HG02885 (cell line): ENCODE measurements around the gene DAB1.
"Not testable (repeated sequence)": the region's sequence is repeated elsewhere in the genome, so short reads cannot be mapped to it uniquely, and the experiment has no call there.

Source experiments
- ATAC-seq: cut with Tn5 transposase; IDR thresholded peaks from one replicate; pipeline ENCODE4 v1.9.1; 2021; ENCODE audit warnings: mild to moderate bottlenecking; ENCODE audit not compliant: unreplicated experiment, poor library complexity

Gene DAB1

GRCh38 chr1:57101209-57101608 is 322.7 kb downstream of the DAB1 start:
- ATAC-seq = no peak

GRCh38 chr1:57094749-57095148 is 329.1 kb downstream of the DAB1 start:
- ATAC-seq = no peak

- no peak for ATAC-seq
Measured at GRCh38 chr1:57093122-57093521, 330.7 kb downstream of the DAB1 start.

GRCh38 chr1:57091642-57092041 is 332.2 kb downstream of the DAB1 start:
- no peak for ATAC-seq

GRCh38 chr1:57089855-57090254 is 334.0 kb downstream of the DAB1 start:
- ATAC-seq = no peak

- no peak for ATAC-seq
Measured at GRCh38 chr1:57089221-57089620, 334.6 kb downstream of the DAB1 start.

GRCh38 chr1:57088653-57089052 is 335.2 kb downstream of the DAB1 start:
- no peak for ATAC-seq

GRCh38 chr1:57087660-57088059 is 336.2 kb downstream of the DAB1 start:
- ATAC-seq = not testable (repeated sequence)

- no peak for ATAC-seq
Measured at GRCh38 chr1:57086154-57086553, 337.7 kb downstream of the DAB1 start.

GRCh38 chr1:57084701-57085100 is 339.2 kb downstream of the DAB1 start:
- no peak for ATAC-seq

GRCh38 chr1:57082711-57083439 is 341.0 kb downstream of the DAB1 start:
- no peak for ATAC-seq

- ATAC-seq = no peak
Measured at GRCh38 chr1:57079454-57080157, 344.3 kb downstream of the DAB1 start.

GRCh38 chr1:57072401-57073110 is 351.3 kb downstream of the DAB1 start:
- ATAC-seq = peak; percentile 54

- no peak for ATAC-seq
Measured at GRCh38 chr1:57067863-57068262, 356.0 kb downstream of the DAB1 start.

GRCh38 chr1:57066980-57067610 is 356.8 kb downstream of the DAB1 start:
- no peak for ATAC-seq

GRCh38 chr1:57065442-57065841 is 358.4 kb downstream of the DAB1 start:
- ATAC-seq = no peak

GRCh38 chr1:57064379-57065140 is 359.3 kb downstream of the DAB1 start:
- no peak for ATAC-seq

- no peak for ATAC-seq
Measured at GRCh38 chr1:57063406-57064125, 360.3 kb downstream of the DAB1 start.

GRCh38 chr1:57061369-57061768 is 362.5 kb downstream of the DAB1 start:
- ATAC-seq = no peak
